Activated CD4-positive, alpha-beta memory T cell treated with anti-CD3 and anti-CD28 coated beads for 36 hours (primary cell): ENCODE data around the gene KLK15. TPM values are rescaled to one million over a fixed set of nuclear protein-coding genes. Genes with fewer than 3 reads are reported as not detected.
"Not testable (repeated sequence)": the region's sequence is repeated elsewhere in the genome, so short reads cannot be mapped to it uniquely, and the experiment has no call there.

Source experiments
- CTCF ChIA-PET: fragments of 350-600 bp; sonication (Branson Sonifier 250); formaldehyde crosslinking; loops from one replicate; lab custom pipeline; 2021; ENCODE audit warnings: antibody characterized with exemption, inconsistent platforms; lab: Charles Lee
- POLR2A ChIA-PET: fragments of 350-600 bp; sonication (Branson Sonifier 250); formaldehyde crosslinking; loops from one replicate; lab custom pipeline; 2021; ENCODE audit warnings: antibody characterized with exemption; lab: Charles Lee
- DNase-seq: peaks from one replicate; pipeline ENCODE4 v3.0.0-alpha.2; 2020
- H3K27ac Mint-ChIP-seq: one replicate; pipeline ENCODE4 v1.8.0; 2021; ENCODE audit warnings: mixed read lengths
- H3K27me3 Mint-ChIP-seq: one replicate; pipeline ENCODE4 v1.8.0; 2021; ENCODE audit warnings: mixed read lengths
- H3K36me3 Mint-ChIP-seq: one replicate; pipeline ENCODE4 v1.8.0; 2021; ENCODE audit warnings: mixed read lengths
- H3K4me1 Mint-ChIP-seq: one replicate; pipeline ENCODE4 v1.8.0; 2021; ENCODE audit warnings: low read depth, mixed read lengths
- H3K4me3 Mint-ChIP-seq: one replicate; pipeline ENCODE4 v1.8.0; 2021; ENCODE audit warnings: mild to moderate bottlenecking, mixed read lengths
- H3K9me3 Mint-ChIP-seq: one replicate; pipeline ENCODE4 v1.8.0; 2021; ENCODE audit warnings: mixed read lengths
- intact Hi-C: fragments of 100-400 bp; cut with micrococcal nuclease; formaldehyde crosslinking; loops from one replicate; pipeline ENCODE4 v1.15.1; 2023
- total RNA-seq, 2 experiments: library from RNA; stranded (reverse); gene quantifications; one replicate each; pipeline ENCODE4 v1.2.3, GENCODE V29; 2021

KLK15 gene
- total RNA-seq, 2 experiments from 2014 or later, result not detected

DNA sequence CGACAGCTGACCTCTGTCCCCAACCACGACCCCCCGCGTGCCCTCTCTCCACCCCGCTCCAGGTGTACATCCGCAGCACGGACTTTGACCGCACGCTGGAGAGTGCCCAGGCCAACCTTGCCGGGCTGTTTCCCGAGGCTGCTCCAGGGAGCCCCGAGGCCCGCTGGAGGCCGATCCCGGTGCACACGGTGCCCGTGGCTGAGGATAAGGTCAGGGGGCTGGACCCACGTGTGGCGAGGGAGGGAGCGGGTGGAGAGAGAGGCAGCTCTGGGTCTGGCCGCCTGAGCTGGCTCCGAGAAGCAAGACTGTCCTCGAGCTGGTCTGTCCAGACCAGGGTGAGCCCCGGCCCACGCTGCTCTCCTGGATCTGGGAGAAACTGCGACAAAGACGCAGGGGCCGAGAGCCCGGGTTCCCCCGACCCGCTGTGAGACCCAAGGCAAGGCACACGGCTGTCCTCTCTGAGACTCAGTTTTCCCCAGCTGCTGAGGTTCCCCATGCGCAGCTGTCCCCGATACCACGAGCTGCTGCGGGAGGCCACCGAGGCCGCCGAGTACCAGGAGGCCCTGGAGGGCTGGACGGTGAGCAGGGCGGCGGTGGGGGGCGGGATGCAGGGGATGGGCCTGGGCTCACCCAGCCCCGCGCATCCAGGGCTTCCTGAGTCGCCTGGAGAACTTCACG, 41.6 kb downstream of the KLK15 start:
- no peak overlapping the region for H3K27ac Mint-ChIP-seq
- H3K4me3 Mint-ChIP-seq, result no peak overlapping the region
- ChIA-PET CTCF (interaction anchor here (0.9 to 2.6 kb wide), 3 partner anchors 11 to 235 kb away, joined by 3 to 5 read pairs (median 4); no protein-coding TSS in a partner anchor), POLR2A (no interaction called here)
- DNase-seq, result no peak
- intact Hi-C loops, result no loop called here
- H3K4me1 Mint-ChIP-seq, result peaks cover 9% of the 10 kb centered on the region
- peaks cover 4% of the 10 kb centered on the region for H3K36me3 Mint-ChIP-seq
- H3K9me3 Mint-ChIP-seq, result no peaks in the 10 kb centered on the region
- H3K27me3 Mint-ChIP-seq, result no peaks in the 10 kb centered on the region

GRCh38 chr19:50790922-50791467, 42.4 kb downstream of the KLK15 start:
- intact Hi-C loops, result no loop called here
- Mint-ChIP-seq H3K4me1 (peaks cover 9% of the 10 kb centered on the region), H3K27ac (no peak overlapping the region), H3K27me3 (no peaks in the 10 kb centered on the region), H3K36me3 (peaks cover 4% of the 10 kb centered on the region), H3K4me3 (no peak overlapping the region), H3K9me3 (no peaks in the 10 kb centered on the region)
- POLR2A ChIA-PET, result no interaction called here
- CTCF ChIA-PET, result interaction anchor here (0.9 to 2.6 kb wide), 3 partner anchors 12 to 235 kb away, joined by 3 to 5 read pairs (median 4); no protein-coding TSS in a partner anchor
- no peak for DNase-seq

GRCh38 chr19:50790396-50790795, 43.0 kb downstream of the KLK15 start, which contains the start of gene ACP4:
ACP4 (plus strand) TSS chr19:50790415; CDS start chr19:50790415, 0 bp downstream.
- Mint-ChIP-seq H3K36me3 (peaks cover 4% of the 10 kb centered on the region), H3K4me1 (peaks cover 9% of the 10 kb centered on the region), H3K9me3 (no peaks in the 10 kb centered on the region), H3K27me3 (no peaks in the 10 kb centered on the region), H3K4me3 (no peak within 1 kb of the TSS), H3K27ac (no peak within 1 kb of the TSS)
- CTCF ChIA-PET, result no interaction called here
- POLR2A ChIA-PET, result no interaction called here
- DNase-seq, result no peak
- intact Hi-C loops, result no loop called here

DNA sequence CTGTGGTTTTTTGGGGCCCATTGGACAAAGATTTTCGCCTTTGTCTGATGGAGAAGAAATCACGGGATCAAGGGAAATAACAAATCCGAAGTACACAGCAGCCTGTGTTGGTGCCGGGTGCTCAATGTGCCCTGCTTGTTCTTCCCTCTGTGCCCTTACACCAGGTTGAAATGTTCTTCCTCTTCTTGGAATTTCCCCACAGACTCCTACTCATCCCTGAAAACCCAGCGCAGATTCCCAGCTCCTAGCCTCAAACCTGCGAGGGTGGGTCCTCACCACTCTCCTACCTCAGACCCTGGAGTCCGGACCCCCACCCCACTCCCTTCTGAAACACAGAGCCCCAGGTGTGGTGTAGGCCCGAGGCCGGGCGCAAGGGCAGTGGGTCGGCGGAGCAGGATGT, 48.0 kb downstream of the KLK15 start:
- ChIA-PET CTCF (interaction anchor here (1.1 kb wide), 1 partner anchor 248 kb away, joined by 3 read pairs; no protein-coding TSS in a partner anchor), POLR2A (no interaction called here)
- Mint-ChIP-seq H3K4me1 (peaks cover 2% of the 10 kb centered on the region), H3K27me3 (peaks cover 11% of the 10 kb centered on the region), H3K4me3 (no peak overlapping the region), H3K9me3 (no peaks in the 10 kb centered on the region), H3K36me3 (no peaks in the 10 kb centered on the region), H3K27ac (no peak overlapping the region)
- no peak for DNase-seq
- intact Hi-C loops, result no loop called here

GRCh38 chr19:50784710-50785109, 48.7 kb downstream of the KLK15 start:
- ChIA-PET CTCF (interaction anchor here (1.1 to 2.8 kb wide), 5 partner anchors 136 to 427 kb away, joined by 3 to 15 read pairs (median 3); no protein-coding TSS in a partner anchor), POLR2A (no interaction called here)
- no peak for DNase-seq
- H3K4me1 Mint-ChIP-seq, result peaks cover 2% of the 10 kb centered on the region
- H3K27me3 Mint-ChIP-seq, result peaks cover 17% of the 10 kb centered on the region
- H3K4me3 Mint-ChIP-seq, result no peak overlapping the region
- H3K36me3 Mint-ChIP-seq, result no peaks in the 10 kb centered on the region
- no peaks in the 10 kb centered on the region for H3K9me3 Mint-ChIP-seq
- H3K27ac Mint-ChIP-seq, result no peak overlapping the region
- intact Hi-C loops, result loop anchor here (5.0 kb wide), 2 partner anchors 177 to 427 kb away; no protein-coding TSS in a partner anchor

DNA sequence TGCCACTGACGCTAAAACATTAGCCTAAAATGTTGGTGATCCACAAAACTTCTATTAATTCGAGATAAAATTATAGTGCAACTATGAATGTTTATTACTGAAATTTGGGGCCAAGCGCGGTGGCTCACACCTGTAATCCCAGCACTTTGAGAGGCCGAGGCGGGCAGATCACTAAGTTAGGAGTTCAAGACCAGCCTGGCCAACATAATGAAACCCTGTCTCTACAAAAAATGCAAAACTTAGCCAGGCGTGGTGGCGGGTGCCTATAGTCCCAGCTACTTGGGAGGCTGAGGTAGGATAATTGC, 49.6 kb downstream of the KLK15 start:
- H3K9me3 Mint-ChIP-seq, POLR2A ChIA-PET, DNase-seq, H3K4me3 Mint-ChIP-seq, H3K4me1 Mint-ChIP-seq, H3K27ac Mint-ChIP-seq, H3K36me3 Mint-ChIP-seq: not testable (repeated sequence)
- intact Hi-C loops, result loop anchor here (1.0 to 5.0 kb wide), 3 partner anchors 176 to 426 kb away; no protein-coding TSS in a partner anchor
- CTCF ChIA-PET, result interaction anchor here (0.6 to 2.8 kb wide), 17 partner anchors 10 to 426 kb away, joined by 3 to 15 read pairs (median 3); no protein-coding TSS in a partner anchor
- H3K27me3 Mint-ChIP-seq, result peaks cover 26% of the 10 kb centered on the region

DNA sequence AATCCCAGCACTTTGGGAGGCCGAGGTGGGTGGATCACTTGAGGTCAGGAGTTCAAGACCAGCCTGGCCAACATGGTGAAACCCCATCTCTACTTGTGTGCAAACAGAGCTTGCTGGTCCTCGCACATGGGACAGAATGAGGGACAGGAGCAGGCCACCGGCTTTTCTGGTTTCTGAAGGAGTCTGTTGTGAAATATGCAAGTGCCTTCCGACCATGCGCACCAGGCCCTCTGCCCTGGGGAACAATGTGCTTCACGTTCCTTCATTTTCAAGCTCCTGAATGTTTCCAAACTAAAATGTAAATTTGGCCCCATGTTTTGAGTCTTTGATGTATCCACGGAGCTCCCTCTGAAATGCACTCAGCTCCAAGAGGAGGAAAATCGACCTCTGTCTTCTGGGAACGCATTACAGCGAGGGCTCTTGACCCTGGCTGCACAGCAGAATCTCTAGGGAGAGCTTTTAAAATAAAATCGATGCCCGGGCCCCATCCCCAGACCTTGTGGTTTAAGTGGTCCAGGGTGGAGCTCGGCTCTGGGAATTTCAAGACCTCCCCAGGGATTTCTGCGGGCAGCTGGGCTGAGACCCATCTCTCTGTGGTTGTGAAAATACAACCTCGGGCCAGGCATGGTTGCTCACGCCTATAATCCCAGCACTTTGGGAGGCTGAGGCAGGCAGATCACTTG, 52.5 kb downstream of the KLK15 start:
- Mint-ChIP-seq H3K27ac (no peak overlapping the region), H3K4me3 (no peak overlapping the region), H3K9me3 (no peaks in the 10 kb centered on the region), H3K4me1 (peaks cover 2% of the 10 kb centered on the region), H3K27me3 (peaks cover 42% of the 10 kb centered on the region), H3K36me3 (no peaks in the 10 kb centered on the region)
- CTCF ChIA-PET, result interaction anchor here (0.7 to 2.3 kb wide), 4 partner anchors 57 to 569 kb away, joined by 3 to 10 read pairs (median 6); partner anchors contain the start of gene CLEC11A
- POLR2A ChIA-PET, result no interaction called here
- DNase-seq, result no peak
- intact Hi-C loops, result loop anchor here (5.0 kb wide), 2 partner anchors 174 to 424 kb away; no protein-coding TSS in a partner anchor

- Mint-ChIP-seq H3K27ac (no peak overlapping the region), H3K9me3 (no peaks in the 10 kb centered on the region), H3K4me3 (no peak overlapping the region), H3K36me3 (no peaks in the 10 kb centered on the region), H3K4me1 (peaks cover 2% of the 10 kb centered on the region), H3K27me3 (peaks cover 45% of the 10 kb centered on the region)
- no peak for DNase-seq
- CTCF ChIA-PET, result interaction anchor here (0.6 to 2.3 kb wide), 4 partner anchors 56 to 242 kb away, joined by 3 to 10 read pairs (median 7); partner anchors contain the start of gene CLEC11A
- POLR2A ChIA-PET, result no interaction called here
- intact Hi-C loops, result loop anchor here (5.0 kb wide), 2 partner anchors 172 to 422 kb away; no protein-coding TSS in a partner anchor
Measured at GRCh38 chr19:50779504-50780457, 53.6 kb downstream of the KLK15 start.

GRCh38 chr19:50778906-50779430, 54.4 kb downstream of the KLK15 start:
- DNase-seq, result no peak
- Mint-ChIP-seq H3K27ac (no peak overlapping the region), H3K27me3 (peaks cover 49% of the 10 kb centered on the region), H3K9me3 (no peaks in the 10 kb centered on the region), H3K36me3 (no peaks in the 10 kb centered on the region), H3K4me1 (peaks cover 2% of the 10 kb centered on the region), H3K4me3 (no peak overlapping the region)
- ChIA-PET POLR2A (no interaction called here), CTCF (interaction anchor here (0.6 to 2.2 kb wide), 3 partner anchors 73 to 242 kb away, joined by 3 to 10 read pairs (median 4); no protein-coding TSS in a partner anchor)
- intact Hi-C loops, result no loop called here

DNA sequence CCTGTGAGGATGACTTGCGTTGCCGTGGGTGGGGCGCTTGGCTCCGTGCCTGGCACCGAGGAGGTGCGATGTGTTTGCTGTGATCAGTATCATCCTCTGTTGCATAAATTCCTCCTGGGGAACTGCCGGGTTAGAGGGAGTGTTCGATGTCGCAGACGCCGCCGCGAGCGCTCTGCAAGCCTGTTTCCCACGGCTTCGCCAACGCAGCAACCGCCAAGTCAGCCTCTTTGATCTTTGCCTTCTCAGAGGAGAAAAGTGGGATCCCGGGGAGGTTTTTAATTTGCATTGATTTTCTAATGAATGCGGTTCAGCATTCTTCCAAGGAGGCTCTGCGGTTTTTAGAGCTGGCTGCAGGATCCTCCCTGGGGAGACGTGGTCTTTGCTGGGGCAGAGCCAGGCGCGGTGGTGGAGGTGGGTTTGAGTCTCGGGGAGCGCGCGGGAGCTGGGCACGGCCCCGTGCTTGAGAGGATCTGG, 55.5 kb downstream of the KLK15 start:
- Mint-ChIP-seq H3K27me3 (peaks cover 50% of the 10 kb centered on the region), H3K36me3 (no peaks in the 10 kb centered on the region), H3K27ac (no peak overlapping the region), H3K9me3 (no peaks in the 10 kb centered on the region), H3K4me1 (no peaks in the 10 kb centered on the region), H3K4me3 (no peak overlapping the region)
- CTCF ChIA-PET, result interaction anchor here (1.2 kb wide), 1 partner anchor 240 kb away, joined by 4 read pairs; no protein-coding TSS in a partner anchor
- DNase-seq, result no peak
- POLR2A ChIA-PET, result no interaction called here
- intact Hi-C loops, result no loop called here

- Mint-ChIP-seq H3K27ac (no peak overlapping the region), H3K9me3 (no peaks in the 10 kb centered on the region), H3K27me3 (peaks cover 48% of the 10 kb centered on the region), H3K4me1 (no peaks in the 10 kb centered on the region), H3K4me3 (no peak overlapping the region), H3K36me3 (no peaks in the 10 kb centered on the region)
- intact Hi-C loops, result no loop called here
- CTCF ChIA-PET, result no interaction called here
- POLR2A ChIA-PET, result no interaction called here
- no peak for DNase-seq
Measured at GRCh38 chr19:50777261-50777660, 56.1 kb downstream of the KLK15 start.
